Chondrocyte (in vitro differentiated cells): Measurements from ENCODE around the gene ZNF853. TPM values are rescaled to one million over a fixed set of nuclear protein-coding genes. Genes with fewer than 3 reads are reported as not detected.
"Not testable (repeated sequence)": the region's sequence is repeated elsewhere in the genome, so short reads cannot be mapped to it uniquely, and the experiment has no call there.

Experiments used
- DNase-seq: peaks from one replicate; pipeline ENCODE4 v3.0.0; 2021; ENCODE audit warnings: mixed read lengths, low spot score
- H3K27ac Mint-ChIP-seq: one replicate; pipeline ENCODE4 v1.8.0; 2021; ENCODE audit warnings: mild to moderate bottlenecking, moderate library complexity, mixed read lengths; ENCODE audit not compliant: unreplicated experiment
- H3K27me3 Mint-ChIP-seq: 2 replicates; pipeline ENCODE4 v1.8.0; 2021; ENCODE audit warnings: low read depth, mixed read lengths
- H3K36me3 Mint-ChIP-seq: 2 replicates; pipeline ENCODE4 v1.8.0; 2021; ENCODE audit warnings: low read depth, mixed read lengths
- H3K4me1 Mint-ChIP-seq: 2 replicates; pipeline ENCODE4 v1.8.0; 2021; ENCODE audit warnings: low read depth, mild to moderate bottlenecking, mixed read lengths
- H3K4me3 Mint-ChIP-seq: one replicate; pipeline ENCODE4 v1.8.0; 2021; ENCODE audit warnings: mild to moderate bottlenecking, moderate library complexity, mixed read lengths; ENCODE audit not compliant: unreplicated experiment
- H3K9me3 Mint-ChIP-seq: 2 replicates; pipeline ENCODE4 v1.8.0; 2021; ENCODE audit warnings: low read depth, mixed read lengths
- CTCF ChIP-seq: fragments of 200-600 bp; sonication (generic); IDR thresholded peaks from 2 replicates; pipeline ENCODE4 v1.5.0; 2021; ENCODE audit warnings: antibody characterized with exemption, mild to moderate bottlenecking, moderate library complexity
- total RNA-seq: library from RNA; stranded (reverse); gene quantifications from 3 replicates; pipeline ENCODE4 v1.2.1, GENCODE V29; 2021

Gene ZNF853
- total RNA-seq, 1 donor from 2014 or later, result 16.2 TPM

- H3K4me3 Mint-ChIP-seq, result no peak overlapping the region
- H3K27ac Mint-ChIP-seq, result no peak overlapping the region
- no peaks in the 10 kb centered on the region for H3K36me3 Mint-ChIP-seq
- no peak for TF ChIP-seq CTCF
- no peaks in the 10 kb centered on the region for H3K27me3 Mint-ChIP-seq
- H3K4me1 Mint-ChIP-seq, result peaks cover 19% of the 10 kb centered on the region
- no peak for DNase-seq
- no peaks in the 10 kb centered on the region for H3K9me3 Mint-ChIP-seq
Observed at GRCh38 chr7:6634021-6634420, 18.6 kb downstream of the ZNF853 start.

- H3K27me3 Mint-ChIP-seq, H3K36me3 Mint-ChIP-seq, DNase-seq, H3K4me3 Mint-ChIP-seq, H3K9me3 Mint-ChIP-seq: not testable (repeated sequence)
- H3K27ac Mint-ChIP-seq, result peak overlapping the region; percentile 36
- H3K4me1 Mint-ChIP-seq, result peaks cover 25% of the 10 kb centered on the region
Observed at GRCh38 chr7:6634971-6635370, 19.6 kb downstream of the ZNF853 start.

- Mint-ChIP-seq H3K27ac (peak within 1 kb of the TSS; percentile 27), H3K4me1 (peaks cover 28% of the 10 kb centered on the region), H3K9me3 (no peaks in the 10 kb centered on the region), H3K36me3 (peaks cover 5% of the 10 kb centered on the region), H3K4me3 (peak within 1 kb of the TSS; percentile 79), H3K27me3 (no peaks in the 10 kb centered on the region)
- DNase-seq, result no peak
- no peak for TF ChIP-seq CTCF
Observed at GRCh38 chr7:6636741-6637543, 21.5 kb downstream of the ZNF853 start, which contains the start of gene ZNF316. Gene ZNF316, plus strand, starts transcription at chr7:6637318. Its CDS starts 5,092 bp downstream, at chr7:6642410.

GRCh38 chr7:6637544-6638229 lies 22.3 kb downstream of the ZNF853 start:
- Mint-ChIP-seq H3K4me1 (peaks cover 28% of the 10 kb centered on the region), H3K27me3 (no peaks in the 10 kb centered on the region), H3K27ac (no peak overlapping the region), H3K9me3 (no peaks in the 10 kb centered on the region), H3K4me3 (peak overlapping the region; percentile 79), H3K36me3 (peaks cover 7% of the 10 kb centered on the region)
- no peak for DNase-seq
- TF ChIP-seq CTCF, result peak; percentile 66

GRCh38 chr7:6639032-6639431 lies 23.6 kb downstream of the ZNF853 start:
- Mint-ChIP-seq H3K4me3 (peak overlapping the region; percentile 79), H3K27ac (no peak overlapping the region), H3K4me1 (peaks cover 28% of the 10 kb centered on the region), H3K27me3 (no peaks in the 10 kb centered on the region), H3K36me3 (peaks cover 9% of the 10 kb centered on the region), H3K9me3 (no peaks in the 10 kb centered on the region)
- DNase-seq, result no peak
- TF ChIP-seq CTCF, result no peak
